ENCODE data around the gene ARFIP2.
"Not testable (repeated sequence)": the region's sequence is repeated elsewhere in the genome, so short reads cannot be mapped to it uniquely, and the experiment has no call there.

Gene ARFIP2

GRCh38 chr11:6481012-6481923 lies at the start of gene ARFIP2, which contains the start of gene TIMM10B:
Gene ARFIP2 (minus strand): TSS chr11:6481331. CDS start chr11:6480421, 910 bp downstream.
Gene TIMM10B (plus strand): TSS chr11:6481501. CDS start chr11:6481517, 16 bp downstream.
- peak; percentile 94 for DNase-seq (ENCODE audit: low read depth)

GRCh38 chr11:6530848-6531247 lies 49.7 kb upstream of the ARFIP2 start:
- DNase-seq (ENCODE audit: low read depth) = no peak

GRCh38 chr11:6529266-6529665 lies 48.1 kb upstream of the ARFIP2 start:
- no peak for DNase-seq (ENCODE audit: low read depth)

GRCh38 chr11:6526411-6527135 lies 45.4 kb upstream of the ARFIP2 start:
- DNase-seq (ENCODE audit: low read depth) = no peak

GRCh38 chr11:6523253-6523652 lies 42.1 kb upstream of the ARFIP2 start:
- DNase-seq (ENCODE audit: low read depth) = no peak

GRCh38 chr11:6521946-6522345 lies 40.8 kb upstream of the ARFIP2 start:
- DNase-seq (ENCODE audit: low read depth) = not testable (repeated sequence)

GRCh38 chr11:6520265-6520664 lies 39.1 kb upstream of the ARFIP2 start:
- DNase-seq (ENCODE audit: low read depth) = no peak

GRCh38 chr11:6516865-6517264 lies 35.7 kb upstream of the ARFIP2 start:
- DNase-seq (ENCODE audit: low read depth) = no peak

GRCh38 chr11:6505577-6506240 lies 24.6 kb upstream of the ARFIP2 start:
- no peak for DNase-seq (ENCODE audit: low read depth)

GRCh38 chr11:6504166-6504565 lies 23.0 kb upstream of the ARFIP2 start:
- DNase-seq (ENCODE audit: low read depth) = no peak

GRCh38 chr11:6502382-6502781 lies 21.3 kb upstream of the ARFIP2 start:
- no peak for DNase-seq (ENCODE audit: low read depth)

GRCh38 chr11:6498544-6498943 lies 17.4 kb upstream of the ARFIP2 start:
- no peak for DNase-seq (ENCODE audit: low read depth)

- DNase-seq (ENCODE audit: low read depth) = no peak
These were observed 17.0 kb upstream of the ARFIP2 start for GRCh38 chr11:6498121-6498520.

GRCh38 chr11:6497069-6497839 lies 16.1 kb upstream of the ARFIP2 start, which contains the start of gene DNHD1:
Gene DNHD1 (plus strand): TSS chr11:6497280. CDS start chr11:6498216, 936 bp downstream.
- DNase-seq (ENCODE audit: low read depth) = no peak

GRCh38 chr11:6489306-6489705 lies 8.2 kb upstream of the ARFIP2 start:
- DNase-seq (ENCODE audit: low read depth) = no peak

- DNase-seq (ENCODE audit: low read depth) = no peak
These were observed 7.7 kb upstream of the ARFIP2 start for GRCh38 chr11:6488821-6489220.

- no peak for DNase-seq (ENCODE audit: low read depth)
These were observed 7.2 kb upstream of the ARFIP2 start for GRCh38 chr11:6488342-6488741.

- DNase-seq (ENCODE audit: low read depth) = no peak
These were observed 5.8 kb upstream of the ARFIP2 start for GRCh38 chr11:6486938-6487337.

GRCh38 chr11:6486256-6486655 lies 5.1 kb upstream of the ARFIP2 start:
- DNase-seq (ENCODE audit: low read depth) = no peak

GRCh38 chr11:6485661-6486060 lies 4.5 kb upstream of the ARFIP2 start:
- DNase-seq (ENCODE audit: low read depth) = no peak

GRCh38 chr11:6483015-6483414 lies 1.9 kb upstream of the ARFIP2 start:
- DNase-seq (ENCODE audit: low read depth) = no peak

GRCh38 chr11:6482441-6482840 lies 1.3 kb upstream of the ARFIP2 start:
- DNase-seq (ENCODE audit: low read depth) = no peak
